Fibroblast of lung (primary cell): ENCODE results near the gene TMC3. TPM values are rescaled to one million over a fixed set of nuclear protein-coding genes. Genes with fewer than 3 reads are reported as not detected.

Experiments used
- DNase-seq, 2 donors: peaks; one replicate each; pipeline versions ENCODE4 v3.0.0 to v3.0.0-alpha.2; 2010; ENCODE audit warnings: low read depth in 2 of 2
- H2AFZ ChIP-seq: 2 replicates; pipeline ENCODE4 v1.5.1; 2012; ENCODE audit warnings: low read length, control low read depth, inconsistent platforms
- H3K27ac ChIP-seq: 2 replicates; pipeline ENCODE4 v1.5.1; 2011; ENCODE audit warnings: low read length, control low read depth; ENCODE audit not compliant: insufficient read depth
- H3K27me3 ChIP-seq: 2 replicates; pipeline ENCODE4 v1.5.1; 2011; ENCODE audit warnings: mild to moderate bottlenecking, low read length; ENCODE audit not compliant: control insufficient read depth, insufficient read depth
- H3K36me3 ChIP-seq: 2 replicates; pipeline ENCODE4 v1.5.1; 2011; ENCODE audit warnings: low read length; ENCODE audit not compliant: control insufficient read depth, insufficient read depth
- H3K4me1 ChIP-seq: 2 replicates; pipeline ENCODE4 v1.5.1; 2011; ENCODE audit warnings: low read length; ENCODE audit not compliant: control insufficient read depth, insufficient read depth; ENCODE audit errors: extremely low read depth
- H3K4me2 ChIP-seq: 2 replicates; pipeline ENCODE4 v1.5.1; 2011; ENCODE audit warnings: low read length, control low read depth; ENCODE audit not compliant: insufficient read depth; ENCODE audit errors: extremely low read depth
- H3K4me3 ChIP-seq, 4 experiments: fragments of 200-600 bp in 1 of 4; sonication (generic) in 1 of 4; replicated peaks in 1 of 4; 2 replicates each; pipeline ENCODE4 v1.5.1; 2011 to 2016; ENCODE audit warnings: low read length in 4 of 4, low read depth in 3 of 4, mild to moderate bottlenecking in 3 of 4, control low read depth in 2 of 4, inconsistent platforms in 1 of 4, mixed read lengths in 1 of 4; ENCODE audit not compliant: insufficient read depth in 1 of 4; ENCODE audit errors: control extremely low read depth in 1 of 4
- H3K79me2 ChIP-seq: 2 replicates; pipeline ENCODE4 v1.5.1; 2012; ENCODE audit warnings: mild to moderate bottlenecking, low read length, inconsistent platforms; ENCODE audit not compliant: control insufficient read depth, insufficient read depth
- H3K9ac ChIP-seq: 2 replicates; pipeline ENCODE4 v1.5.1; 2011; ENCODE audit warnings: mild to moderate bottlenecking, low read length, control low read depth; ENCODE audit not compliant: insufficient read depth
- H3K9me3 ChIP-seq: 2 replicates; pipeline ENCODE4 v1.5.1; 2012; ENCODE audit warnings: low read depth, low read length; ENCODE audit not compliant: control insufficient read depth, insufficient read depth
- H4K20me1 ChIP-seq: 2 replicates; pipeline ENCODE4 v1.5.1; 2011; ENCODE audit warnings: low read length; ENCODE audit not compliant: control insufficient read depth, insufficient read depth; ENCODE audit errors: extremely low read depth
- CTCF ChIP-seq, 2 donors: IDR thresholded peaks in 1 of 2; conservative IDR thresholded peaks in 1 of 2; 1 replicate in 1 of 2; 2 replicates in 1 of 2; pipeline ENCODE4 v1.5.1; 2011 to 2012; ENCODE audit warnings: low read length in 2 of 2, control low read depth in 1 of 2, inconsistent platforms in 1 of 2, low read depth in 1 of 2, mild to moderate bottlenecking in 1 of 2
- EZH2 ChIP-seq: IDR thresholded peaks from 2 replicates; pipeline ENCODE4 v1.5.1; 2012; ENCODE audit warnings: low read length, control low read depth, mild to moderate bottlenecking; ENCODE audit errors: missing control alignments
- polyA plus RNA-seq, 2 donors: library from polyadenylated mRNA; depleted of rRNA in 1 of 2; stranded (reverse) in 1 of 2; unstranded in 1 of 2; fragments of >200 nt; gene quantifications; 2 replicates each; pipeline ENCODE4 v1.2.1, GENCODE V29; 2011 to 2012; ENCODE audit warnings: missing spikeins in 1 of 2
- total RNA-seq: library from RNA; depleted of rRNA; stranded (reverse); fragments of >200 nt; gene quantifications from 2 replicates; pipeline ENCODE4 v1.2.1, GENCODE V29; 2014

TMC3 gene
- total and polyA plus RNA-seq, 2 donors (not counting 1 experiment from before 2014, with no cell fraction given), result not detected

GRCh38 chr15:81316267-81316666 is 57.7 kb downstream of the TMC3 start:
- H3K36me3 ChIP-seq, result peaks cover 20% of the 10 kb centered on the region
- H3K4me3 ChIP-seq, result no peak overlapping the region
- H3K9me3 ChIP-seq, result no peaks in the 10 kb centered on the region
- no peak overlapping the region for H3K4me2 ChIP-seq
- H3K27me3 ChIP-seq, result no peaks in the 10 kb centered on the region
- H4K20me1 ChIP-seq, result no peaks in the 10 kb centered on the region
- no peak for DNase-seq
- H3K79me2 ChIP-seq, result no peaks in the 10 kb centered on the region
- H3K9ac ChIP-seq, result no peak overlapping the region
- no peak for TF ChIP-seq EZH2
- no peak for TF ChIP-seq CTCF (conservative IDR thresholded peaks at IDR 0.05 in 1 of 2, IDR thresholded peaks at IDR 0.05 in 1 of 2; ENCODE audit: low read depth in 1 of 2, low read length in 2 of 2)
- H3K4me1 ChIP-seq, result peaks cover 14% of the 10 kb centered on the region
- no peak overlapping the region for H2AFZ ChIP-seq
- no peak overlapping the region for H3K27ac ChIP-seq

DNA sequence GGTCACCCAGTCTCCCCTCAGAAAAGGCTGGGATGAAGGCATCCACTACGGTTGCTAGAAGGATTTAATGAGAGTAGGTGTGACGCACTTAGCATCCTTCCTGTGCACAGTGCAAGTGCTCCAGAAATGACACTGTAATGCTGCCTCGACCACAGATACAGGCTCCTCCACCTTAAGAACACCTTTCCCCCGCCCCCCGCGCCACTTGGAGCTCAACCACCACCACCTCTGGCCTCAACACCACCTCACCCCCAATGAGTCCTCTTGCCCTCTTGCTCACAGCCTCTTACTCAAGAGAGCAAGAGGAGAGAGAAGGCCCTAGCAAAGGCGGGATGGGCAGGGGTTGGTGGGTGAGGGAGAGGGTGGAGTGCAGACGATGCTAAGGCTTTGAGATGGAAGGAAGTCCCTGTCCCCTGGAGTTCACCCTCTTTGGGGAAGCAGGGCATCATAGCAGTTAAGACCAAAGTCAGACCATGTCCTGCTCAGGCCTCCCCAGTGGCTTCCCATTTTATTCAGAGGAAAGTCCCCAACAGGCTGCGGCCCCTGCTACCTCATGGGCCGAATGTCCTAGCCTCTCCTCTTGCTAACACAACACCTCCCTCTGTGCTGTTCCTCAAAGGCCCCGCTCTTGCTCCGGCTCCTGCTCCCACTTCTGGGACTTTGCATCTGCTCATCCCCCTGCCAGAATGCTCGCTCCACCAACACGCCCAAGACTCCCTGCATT is 58.4 kb downstream of the TMC3 start:
- Histone ChIP-seq H3K27me3 (no peaks in the 10 kb centered on the region), H3K36me3 (peaks cover 20% of the 10 kb centered on the region), H4K20me1 (no peaks in the 10 kb centered on the region), H3K79me2 (no peaks in the 10 kb centered on the region), H3K4me1 (peaks cover 17% of the 10 kb centered on the region), H3K4me2 (no peak overlapping the region), H3K4me3 (no peak overlapping the region), H3K9ac (no peak overlapping the region), H3K9me3 (no peaks in the 10 kb centered on the region), H2AFZ (no peak overlapping the region), H3K27ac (no peak overlapping the region)
- TF ChIP-seq EZH2 (no peak), CTCF (conservative IDR thresholded peaks at IDR 0.05 in 1 of 2, IDR thresholded peaks at IDR 0.05 in 1 of 2; ENCODE audit: low read depth in 1 of 2, low read length in 2 of 2) (no peak)
- no peak for DNase-seq

- no peak overlapping the region for H2AFZ ChIP-seq
- H3K4me3 ChIP-seq, result no peak overlapping the region
- H3K36me3 ChIP-seq, result peaks cover 17% of the 10 kb centered on the region
- no peak overlapping the region for H3K27ac ChIP-seq
- H4K20me1 ChIP-seq, result no peaks in the 10 kb centered on the region
- peaks cover 17% of the 10 kb centered on the region for H3K4me1 ChIP-seq
- H3K9me3 ChIP-seq, result no peaks in the 10 kb centered on the region
- no peaks in the 10 kb centered on the region for H3K27me3 ChIP-seq
- H3K4me2 ChIP-seq, result no peak overlapping the region
- H3K9ac ChIP-seq, result no peak overlapping the region
- no peak for TF ChIP-seq CTCF (conservative IDR thresholded peaks at IDR 0.05 in 1 of 2, IDR thresholded peaks at IDR 0.05 in 1 of 2; ENCODE audit: low read depth in 1 of 2, low read length in 2 of 2)
- TF ChIP-seq EZH2, result no peak
- DNase-seq, result no peak
- no peaks in the 10 kb centered on the region for H3K79me2 ChIP-seq
Observed at GRCh38 chr15:81314378-81314777, 59.6 kb downstream of the TMC3 start.
